ENCODE results near the gene HYLS1. TPM values are rescaled to one million over a fixed set of nuclear protein-coding genes. Genes with fewer than 3 reads are reported as not detected.

The HYLS1 gene
- polyA plus RNA-seq, 1 donor (not counting 4 experiments of a cell fraction or from before 2014, with no cell fraction given), result 7.2 TPM

DNA sequence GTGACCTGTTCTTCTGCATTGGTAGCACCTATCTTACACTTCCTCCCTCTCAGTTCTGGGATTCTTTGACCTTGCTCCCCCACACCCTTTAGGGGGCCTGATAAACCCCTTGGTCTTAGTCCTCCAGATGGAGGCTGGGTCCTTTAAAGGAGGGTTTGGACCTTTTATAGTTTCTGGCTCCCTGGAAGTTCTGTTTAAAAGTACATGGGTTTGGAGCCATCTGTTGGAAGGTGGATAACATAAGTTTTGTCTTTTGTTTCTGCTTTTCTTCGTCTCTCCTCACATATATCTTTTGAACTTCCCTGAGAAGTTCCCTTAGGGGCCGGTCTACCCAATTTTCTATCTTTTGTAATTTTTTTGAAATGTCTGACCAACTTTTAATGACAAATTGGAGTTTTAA is 17.9 kb upstream of the HYLS1 start:
- H3K9me3 ChIP-seq (ENCODE audit: control insufficient read depth, low read depth, low read length), result no peaks in the 10 kb centered on the region
- no peak overlapping the region for H2AFZ ChIP-seq (ENCODE audit: control insufficient read depth, low read length)
- no peaks in the 10 kb centered on the region for H4K20me1 ChIP-seq (ENCODE audit: control insufficient read depth, extremely low read depth, insufficient read depth, low read length)
- no peaks in the 10 kb centered on the region for H3K9me1 ChIP-seq (ENCODE audit: control insufficient read depth, extremely low read depth, insufficient read depth, low read length)
- H3K36me3 ChIP-seq (ENCODE audit: control insufficient read depth in 2 of 2, extremely low read depth in 1 of 2, insufficient read depth in 2 of 2, low read length in 2 of 2), result no peaks in the 10 kb centered on the region
- no peak overlapping the region for H3K27ac ChIP-seq (ENCODE audit: control insufficient read depth, insufficient read depth, low read length)
- no peak overlapping the region for H3K4me3 ChIP-seq (ENCODE audit: control insufficient read depth in 2 of 3, extremely low read depth in 1 of 3, insufficient read depth in 2 of 3, low read depth in 1 of 3, low read length in 3 of 3)
- H3K9ac ChIP-seq (ENCODE audit: control insufficient read depth, extremely low read depth, insufficient read depth, low read length), result no peak overlapping the region
- H3K4me2 ChIP-seq (ENCODE audit: control insufficient read depth, extremely low read depth, insufficient read depth, low read depth, low read length), result no peak overlapping the region
- TF ChIP-seq, protein P1, sequence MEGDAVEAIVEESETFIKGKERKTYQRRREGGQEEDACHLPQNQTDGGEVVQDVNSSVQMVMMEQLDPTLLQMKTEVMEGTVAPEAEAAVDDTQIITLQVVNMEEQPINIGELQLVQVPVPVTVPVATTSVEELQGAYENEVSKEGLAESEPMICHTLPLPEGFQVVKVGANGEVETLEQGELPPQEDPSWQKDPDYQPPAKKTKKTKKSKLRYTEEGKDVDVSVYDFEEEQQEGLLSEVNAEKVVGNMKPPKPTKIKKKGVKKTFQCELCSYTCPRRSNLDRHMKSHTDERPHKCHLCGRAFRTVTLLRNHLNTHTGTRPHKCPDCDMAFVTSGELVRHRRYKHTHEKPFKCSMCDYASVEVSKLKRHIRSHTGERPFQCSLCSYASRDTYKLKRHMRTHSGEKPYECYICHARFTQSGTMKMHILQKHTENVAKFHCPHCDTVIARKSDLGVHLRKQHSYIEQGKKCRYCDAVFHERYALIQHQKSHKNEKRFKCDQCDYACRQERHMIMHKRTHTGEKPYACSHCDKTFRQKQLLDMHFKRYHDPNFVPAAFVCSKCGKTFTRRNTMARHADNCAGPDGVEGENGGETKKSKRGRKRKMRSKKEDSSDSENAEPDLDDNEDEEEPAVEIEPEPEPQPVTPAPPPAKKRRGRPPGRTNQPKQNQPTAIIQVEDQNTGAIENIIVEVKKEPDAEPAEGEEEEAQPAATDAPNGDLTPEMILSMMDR (optimal IDR thresholded peaks at IDR 0.05 in 1 of 3, IDR thresholded peaks at IDR 0.05 in 1 of 3, conservative IDR thresholded peaks at IDR 0.05 in 1 of 3; ENCODE audit: extremely low read depth in 1 of 3, insufficient read depth in 2 of 3, low read length in 3 of 3), result no peak
- no peak for TF ChIP-seq EZH2 (IDR thresholded peaks at IDR 0.05; ENCODE audit: low read length)
- no peaks in the 10 kb centered on the region for H3K79me2 ChIP-seq (ENCODE audit: control insufficient read depth, insufficient read depth, low read length)
- DNase-seq (ENCODE audit: low read depth, low spot score) (no peak), FAIRE-seq (no peak)
- no peaks in the 10 kb centered on the region for H3K4me1 ChIP-seq (ENCODE audit: control insufficient read depth, extremely low read depth, insufficient read depth, low read length)
- H3K27me3 ChIP-seq (ENCODE audit: control insufficient read depth, extremely low read depth, insufficient read depth, low read length), result no peaks in the 10 kb centered on the region
- dilution Hi-C loops (cut with MboI; ENCODE audit: extremely low pct_ligation_motif_present, low sequenced_read_pairs), result no loop called here

DNA sequence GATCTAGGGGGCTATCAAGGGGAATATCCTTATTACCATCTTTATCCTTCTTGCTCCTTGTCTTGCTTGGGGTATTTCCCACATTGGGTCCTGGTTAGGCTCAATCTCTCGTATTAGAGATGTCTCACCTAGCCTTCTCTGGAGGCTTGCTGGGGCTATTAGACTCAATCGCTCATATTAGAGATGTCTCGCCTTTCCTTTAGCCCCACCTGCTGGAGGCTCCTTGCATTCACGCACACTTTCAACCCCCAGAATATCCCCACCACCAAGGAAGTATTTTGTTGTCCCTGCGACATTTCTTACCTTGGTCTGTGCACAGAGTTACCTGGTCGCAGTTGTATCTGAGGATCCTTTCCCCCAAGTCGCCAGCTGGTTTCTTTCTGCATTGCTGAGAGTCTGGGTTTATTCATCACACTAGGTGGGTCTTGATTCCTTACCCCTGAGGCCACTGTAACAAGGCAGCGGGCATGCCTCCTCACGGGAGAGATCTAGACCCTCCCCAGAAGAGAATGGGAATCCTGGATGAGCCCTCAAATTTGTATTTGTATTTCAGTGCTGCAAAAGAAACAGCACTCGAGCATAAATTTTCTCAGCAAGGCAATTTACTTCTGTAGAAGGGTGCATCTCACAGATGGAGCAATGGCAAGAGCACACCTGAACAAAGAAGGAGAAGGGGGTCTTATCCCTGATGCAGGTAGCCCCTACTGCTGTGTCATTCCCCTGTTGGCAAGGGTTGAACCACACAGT is 15.9 kb upstream of the HYLS1 start:
- no peaks in the 10 kb centered on the region for H4K20me1 ChIP-seq (ENCODE audit: control insufficient read depth, extremely low read depth, insufficient read depth, low read length)
- no peak for DNase-seq (ENCODE audit: low read depth, low spot score)
- no peak for FAIRE-seq

More for the DNA sequence above, 15.9 kb upstream of the HYLS1 start:
- Histone ChIP-seq H3K36me3 (ENCODE audit: control insufficient read depth in 2 of 2, extremely low read depth in 1 of 2, insufficient read depth in 2 of 2, low read length in 2 of 2) (no peaks in the 10 kb centered on the region), H3K4me3 (ENCODE audit: control insufficient read depth in 2 of 3, extremely low read depth in 1 of 3, insufficient read depth in 2 of 3, low read depth in 1 of 3, low read length in 3 of 3) (no peak overlapping the region), H3K79me2 (ENCODE audit: control insufficient read depth, insufficient read depth, low read length) (no peaks in the 10 kb centered on the region), H3K9me1 (ENCODE audit: control insufficient read depth, extremely low read depth, insufficient read depth, low read length) (no peaks in the 10 kb centered on the region), H3K4me1 (ENCODE audit: control insufficient read depth, extremely low read depth, insufficient read depth, low read length) (no peaks in the 10 kb centered on the region), H3K9ac (ENCODE audit: control insufficient read depth, extremely low read depth, insufficient read depth, low read length) (no peak overlapping the region), H3K4me2 (ENCODE audit: control insufficient read depth, extremely low read depth, insufficient read depth, low read depth, low read length) (no peak overlapping the region), H3K9me3 (ENCODE audit: control insufficient read depth, low read depth, low read length) (no peaks in the 10 kb centered on the region), H3K27ac (ENCODE audit: control insufficient read depth, insufficient read depth, low read length) (no peak overlapping the region), H2AFZ (ENCODE audit: control insufficient read depth, low read length) (no peak overlapping the region), H3K27me3 (ENCODE audit: control insufficient read depth, extremely low read depth, insufficient read depth, low read length) (no peaks in the 10 kb centered on the region)
- TF ChIP-seq, protein P1 (optimal IDR thresholded peaks at IDR 0.05 in 1 of 3, IDR thresholded peaks at IDR 0.05 in 1 of 3, conservative IDR thresholded peaks at IDR 0.05 in 1 of 3; ENCODE audit: extremely low read depth in 1 of 3, insufficient read depth in 2 of 3, low read length in 3 of 3), result peak; percentile 43 to 45 (median 45)
- TF ChIP-seq EZH2 (IDR thresholded peaks at IDR 0.05; ENCODE audit: low read length), result no peak
- dilution Hi-C loops (cut with MboI; ENCODE audit: extremely low pct_ligation_motif_present, low sequenced_read_pairs), result no loop called here

Measured in keratinocyte (primary cell).